H1 (cell line): ENCODE data around the gene CDK5RAP3. TPM values are rescaled to one million over a fixed set of nuclear protein-coding genes. Genes with fewer than 3 reads are reported as not detected.

ENCODE experiments used
- CTCF ChIA-PET: fragments of 300-600 bp; sonication (Branson Sonifier 250); formaldehyde crosslinking; loops from one replicate; lab custom pipeline; 2021; ENCODE audit not compliant: partially characterized antibody; lab: Charles Lee
- POLR2A ChIA-PET: fragments of 300-600 bp; sonication (Branson Sonifier 250); formaldehyde crosslinking; loops from one replicate; lab custom pipeline; 2021; ENCODE audit warnings: inconsistent platforms; ENCODE audit not compliant: partially characterized antibody; lab: Charles Lee
- DNase-seq, 2 experiments: peaks; one replicate each; pipeline versions ENCODE4 v3.0.0 to v3.0.0-alpha.2; 2010 to 2022; ENCODE audit warnings: low spot score in 2 of 2, low read depth in 1 of 2, mixed read lengths in 1 of 2
- FAIRE-seq: peaks from 2 replicates; lab custom pipeline; 2011; peaks lifted over from hg19 to GRCh38; lab: Jason Lieb, UNC
- H2AFZ ChIP-seq: 2 replicates; pipeline ENCODE4 v1.8.1; 2012; ENCODE audit warnings: low read length, inconsistent platforms
- H2AK5ac ChIP-seq: 2 replicates; pipeline ENCODE4 v1.6.1; 2013; ENCODE audit warnings: low read depth, low read length
- H2BK120ac ChIP-seq: replicated peaks from 2 replicates; pipeline ENCODE3; 2013; ENCODE audit warnings: low read depth, low read length, inconsistent platforms
- H2BK12ac ChIP-seq: 2 replicates; pipeline ENCODE4 v1.6.1; 2013; ENCODE audit warnings: low read depth, low read length
- H2BK15ac ChIP-seq: 2 replicates; pipeline ENCODE4 v1.6.1; 2013; ENCODE audit warnings: low read length
- H2BK20ac ChIP-seq: 2 replicates; pipeline ENCODE4 v1.6.1; 2013; ENCODE audit warnings: low read length
- H2BK5ac ChIP-seq: 2 replicates; pipeline ENCODE4 v1.6.1; 2013; ENCODE audit warnings: low read depth, low read length
- H3K14ac ChIP-seq: 2 replicates; pipeline ENCODE4 v1.6.1; 2013; ENCODE audit warnings: inconsistent platforms; ENCODE audit not compliant: insufficient read length
- H3K18ac ChIP-seq: 2 replicates; pipeline ENCODE4 v1.6.1; 2013; ENCODE audit warnings: low read length; ENCODE audit errors: extremely low read depth
- H3K23ac ChIP-seq: 2 replicates; pipeline ENCODE4 v1.6.1; 2013; ENCODE audit warnings: inconsistent platforms; ENCODE audit not compliant: insufficient read length
- H3K23me2 ChIP-seq: 2 replicates; pipeline ENCODE4 v1.6.1; 2013; ENCODE audit warnings: low read depth, low read length
- H3K27ac ChIP-seq: 2 replicates; pipeline ENCODE4 v1.6.1; 2011; ENCODE audit warnings: low read depth, low read length, inconsistent platforms
- H3K27me3 ChIP-seq, 4 experiments: replicated peaks in 1 of 4; 1 replicate in 1 of 4; 2 replicates in 3 of 4; pipeline versions ENCODE4 v1.6.1 to v1.8.1; 2011 to 2013; ENCODE audit warnings: low read length in 3 of 4, mild to moderate bottlenecking in 3 of 4, inconsistent platforms in 2 of 4, mixed read lengths in 2 of 4, moderate library complexity in 1 of 4; ENCODE audit not compliant: control insufficient read depth in 3 of 4, insufficient read depth in 3 of 4; ENCODE audit errors: extremely low read depth in 1 of 4
- H3K36me3 ChIP-seq, 4 experiments: 2 replicates each; pipeline versions ENCODE4 v1.6.1 to v1.8.1; 2011 to 2013; ENCODE audit warnings: mild to moderate bottlenecking in 4 of 4, low read length in 3 of 4, moderate library complexity in 2 of 4, control low read depth in 1 of 4, inconsistent platforms in 1 of 4; ENCODE audit not compliant: insufficient read depth in 4 of 4, control insufficient read depth in 2 of 4
- H3K4ac ChIP-seq: replicated peaks from 2 replicates; pipeline ENCODE3; 2013; ENCODE audit warnings: low read length, low read depth, mixed read lengths, inconsistent platforms; ENCODE audit not compliant: insufficient read length
- H3K4me1 ChIP-seq, 4 experiments: replicated peaks in 1 of 4; 1 replicate in 1 of 4; 2 replicates in 3 of 4; pipeline versions ENCODE4 v1.6.1 to v1.8.1; 2011 to 2013; ENCODE audit warnings: low read length in 3 of 4, inconsistent platforms in 2 of 4, mixed read lengths in 1 of 4; ENCODE audit not compliant: insufficient read depth in 4 of 4, control insufficient read depth in 3 of 4
- H3K4me2 ChIP-seq, 2 experiments: 2 replicates each; pipeline versions ENCODE4 v1.6.1 to v1.8.1; 2011 to 2013; ENCODE audit warnings: low read depth in 2 of 2, low read length in 2 of 2, control low read depth in 1 of 2, inconsistent platforms in 1 of 2, mild to moderate bottlenecking in 1 of 2; ENCODE audit not compliant: insufficient read depth in 1 of 2
- H3K4me3 ChIP-seq, 4 experiments: fragments of 200-600, 300-600 bp in 1 of 4; sonication (generic), shearing (Covaris generic), sonication (Bioruptor Twin) in 1 of 4; 2 replicates each; pipeline versions ENCODE4 v1.5.1 to v1.8.1; 2011 to 2016; ENCODE audit warnings: low read length in 4 of 4, low read depth in 3 of 4, control low read depth in 2 of 4, inconsistent platforms in 2 of 4, mild to moderate bottlenecking in 2 of 4, mixed read lengths in 1 of 4, moderate library complexity in 1 of 4; ENCODE audit not compliant: insufficient read depth in 2 of 4; ENCODE audit errors: extremely low read depth in 1 of 4
- H3K56ac ChIP-seq: replicated peaks from 2 replicates; pipeline ENCODE3; 2013; ENCODE audit warnings: low read depth, mild to moderate bottlenecking, mixed read lengths, low read length, inconsistent platforms; ENCODE audit not compliant: insufficient read length
- H3K79me1 ChIP-seq: 2 replicates; pipeline ENCODE4 v1.6.1; 2013; ENCODE audit warnings: low read depth, low read length, control low read depth
- H3K79me2 ChIP-seq, 2 experiments: 2 replicates each; pipeline versions ENCODE4 v1.6.1 to v1.8.1; 2012 to 2013; ENCODE audit warnings: low read length in 2 of 2, mild to moderate bottlenecking in 2 of 2, inconsistent platforms in 1 of 2; ENCODE audit not compliant: insufficient read depth in 2 of 2, control insufficient read depth in 1 of 2
- H3K9ac ChIP-seq, 4 experiments: replicated peaks in 1 of 4; 1 replicate in 1 of 4; 2 replicates in 3 of 4; pipeline versions ENCODE4 v1.6.1 to v1.8.1; 2011 to 2013; ENCODE audit warnings: low read depth in 3 of 4, low read length in 3 of 4, control low read depth in 2 of 4, mild to moderate bottlenecking in 2 of 4, moderate library complexity in 2 of 4, inconsistent platforms in 1 of 4; ENCODE audit errors: extremely low read depth in 1 of 4
- H3K9me3 ChIP-seq, 2 experiments: 2 replicates each; pipeline versions ENCODE4 v1.6.1 to v1.8.1; 2012 to 2013; ENCODE audit warnings: mild to moderate bottlenecking in 2 of 2, moderate library complexity in 2 of 2, control low read depth in 1 of 2, inconsistent platforms in 1 of 2, low read depth in 1 of 2, low read length in 1 of 2, mixed read lengths in 1 of 2; ENCODE audit not compliant: insufficient read depth in 2 of 2
- H4K20me1 ChIP-seq, 2 experiments: replicated peaks in 1 of 2; 2 replicates each; pipeline versions ENCODE3 to v1.8.1; 2011 to 2013; ENCODE audit warnings: inconsistent platforms in 2 of 2, low read length in 2 of 2, mild to moderate bottlenecking in 1 of 2; ENCODE audit not compliant: insufficient read depth in 2 of 2, control insufficient read depth in 1 of 2
- H4K5ac ChIP-seq: 2 replicates; pipeline ENCODE4 v1.6.1; 2013; ENCODE audit warnings: low read length, low read depth, mixed read lengths, inconsistent platforms; ENCODE audit not compliant: insufficient read length
- H4K8ac ChIP-seq: 2 replicates; pipeline ENCODE4 v1.8.0; 2013; ENCODE audit warnings: mild to moderate bottlenecking, moderate library complexity, low read length, inconsistent platforms; ENCODE audit not compliant: insufficient read depth; ENCODE audit errors: extremely low read depth
- H4K91ac ChIP-seq: replicated peaks from 2 replicates; pipeline ENCODE3; 2013; ENCODE audit warnings: low read length, mixed read lengths, inconsistent platforms; ENCODE audit not compliant: insufficient read length
- CREB1 ChIP-seq: IDR thresholded peaks from 2 replicates; pipeline ENCODE4 v1.6.1; 2012; ENCODE audit warnings: inconsistent platforms
- EZH2 ChIP-seq: fragments of 200-600 bp; sonication (generic); IDR thresholded peaks from 2 replicates; pipeline ENCODE4 v1.7.1; 2012; ENCODE audit warnings: low read depth, mild to moderate bottlenecking, moderate library complexity, low read length, inconsistent platforms; ENCODE audit not compliant: severe bottlenecking
- FOSL1 ChIP-seq: IDR thresholded peaks from 2 replicates; pipeline ENCODE4 v1.6.1; 2011; ENCODE audit warnings: mild to moderate bottlenecking, low read depth, low read length, moderate library complexity; ENCODE audit not compliant: insufficient read depth
- KDM1A ChIP-seq: fragments of 200-600, 300-600 bp; sonication (generic); IDR thresholded peaks from 2 replicates; pipeline ENCODE4 v1.7.1; 2016; ENCODE audit warnings: mild to moderate bottlenecking, low read length, borderline replicate concordance
- KDM5A ChIP-seq: fragments of 200-600 bp; IDR thresholded peaks from 2 replicates; pipeline ENCODE4 v1.7.1; 2012; ENCODE audit warnings: mild to moderate bottlenecking, low read length, inconsistent platforms, mixed read lengths
- RFX5 ChIP-seq: IDR thresholded peaks from 2 replicates; pipeline ENCODE4 v1.6.1; 2011; ENCODE audit warnings: low read depth, low read length, improper control_type of control experiment, borderline replicate concordance
- RNF2 ChIP-seq: fragments of 200-900, 300-1000 bp; sonication (generic); IDR thresholded peaks from 2 replicates; pipeline ENCODE4 v1.7.1; 2016; ENCODE audit warnings: borderline replicate concordance, low read depth, mild to moderate bottlenecking, antibody characterized with exemption, low read length; ENCODE audit not compliant: poor library complexity, severe bottlenecking; ENCODE audit errors: missing control alignments
- RXRA ChIP-seq: IDR thresholded peaks from 2 replicates; pipeline ENCODE4 v1.6.1; 2011; ENCODE audit warnings: low read depth, mild to moderate bottlenecking, low read length, moderate library complexity; ENCODE audit not compliant: insufficient read depth
- TBP ChIP-seq: IDR thresholded peaks from 2 replicates; pipeline ENCODE4 v1.6.1; 2011; ENCODE audit warnings: low read depth, low read length, improper control_type of control experiment
- WGBS, 2 experiments: shearing (Covaris generic) in 1 of 2; methylation state at CpG; one replicate each; pipeline versions ENCODE4 v1.1.6 to v1.1.7; 2013 to 2015; ENCODE audit warnings: low lambda C conversion rate in 2 of 2, mixed read lengths in 2 of 2, inconsistent platforms in 1 of 2, low coverage in 1 of 2, missing lambda C conversion rate in 1 of 2; ENCODE audit not compliant: insufficient replicate concordance in 2 of 2, insufficient coverage in 1 of 2, insufficient read length in 1 of 2; ENCODE audit errors: extremely low coverage in 1 of 2, missing lambda C conversion rate in 1 of 2; 5-methylcytosine and 5-hydroxymethylcytosine counted together
- polyA plus RNA-seq, 7 experiments: library from polyadenylated mRNA; depleted of rRNA in 3 of 7; stranded (reverse) in 5 of 7; unstranded in 2 of 7; fragments of >200 nt in 5 of 7; fragments of 200-250 nt in 2 of 7; gene quantifications; 1 replicate in 5 of 7; 2 replicates in 1 of 7; 4 replicates in 1 of 7; pipeline versions ENCODE4 v1.2.1 to v1.2.3, GENCODE V29; 2011 to 2013; ENCODE audit warnings: missing spikeins in 2 of 7, mixed read lengths in 2 of 7
- total RNA-seq: library from RNA; stranded (reverse); fragmentation: NEBNext Ultra II Directional; extraction: Animal tissue kit (Norgen Biotek cat#: 25700); gene quantifications from 2 replicates; pipeline ENCODE4 v1.2.1, GENCODE V29; 2021

Gene CDK5RAP3
- total and polyA plus RNA-seq, 2 of the 8 experiments (the other 6 are each of a cell fraction or from before 2014, with no cell fraction given), result 88.2 to 93.2 TPM

- ChIA-PET POLR2A (interaction anchor here (1.1 to 1.2 kb wide), 2 partner anchors 10 to 11 kb away, joined by 3 to 4 read pairs; no protein-coding TSS in a partner anchor), CTCF (interaction anchor here (21.7 to 40.5 kb wide), 3 partner anchors 7 to 48 kb away, joined by 493 to 1010 read pairs (median 1010); partner anchors contain the start of genes CDK5RAP3, PNPO and PRR15L)
- no peak overlapping the region for H4K91ac ChIP-seq
- H2BK12ac ChIP-seq, result no peak overlapping the region
- H3K9ac ChIP-seq, result no peak overlapping the region
- H3K4me3 ChIP-seq, result no peak overlapping the region
- no peaks in the 10 kb centered on the region for H3K27me3 ChIP-seq
- no peaks in the 10 kb centered on the region for H3K9me3 ChIP-seq
- H3K79me2 ChIP-seq, result no peaks in the 10 kb centered on the region
- no peak for DNase-seq
- H3K4me1 ChIP-seq, result peaks cover 0 to 20% (median 15%) of the 10 kb centered on the region in 4 experiments; a peak in 6 of 7 replicates
- H3K23me2 ChIP-seq, result no peaks in the 10 kb centered on the region; the same call in 1 of the 2 replicates
- H3K18ac ChIP-seq, result no peak overlapping the region
- no peak overlapping the region for H3K14ac ChIP-seq
- H3K36me3 ChIP-seq, result no peaks in the 10 kb centered on the region
- no peak overlapping the region for H3K4me2 ChIP-seq
- no peaks in the 10 kb centered on the region for H4K20me1 ChIP-seq
- no peak overlapping the region for H3K4ac ChIP-seq
- no peak overlapping the region for H2BK15ac ChIP-seq
- H2BK20ac ChIP-seq, result no peak overlapping the region
- TF ChIP-seq RXRA (no peak), FOSL1 (no peak), CREB1 (no peak), KDM1A (no peak), EZH2 (no peak), KDM5A (no peak), RFX5 (no peak), RNF2 (no peak), TBP (no peak)
- H3K79me1 ChIP-seq, result no peaks in the 10 kb centered on the region
- H3K23ac ChIP-seq, result no peak overlapping the region
- no peak overlapping the region for H4K8ac ChIP-seq
- H3K56ac ChIP-seq, result no peak overlapping the region
- no peak for FAIRE-seq
- no peak overlapping the region for H2AK5ac ChIP-seq
- no peak overlapping the region for H2BK120ac ChIP-seq
- no peak overlapping the region for H4K5ac ChIP-seq
- WGBS, 2 experiments, result 88% methylated on average over 6 of the region's 6 CpGs; no CpG with 5 or more reads in 1 of the 2 experiments
- no peak overlapping the region for H2BK5ac ChIP-seq
- H2AFZ ChIP-seq, result no peak overlapping the region
- no peak overlapping the region for H3K27ac ChIP-seq
Observed at GRCh38 chr17:47961406-47961805, 9.5 kb upstream of the CDK5RAP3 start.
